ENCODE data around the gene ALAD. TPM values are rescaled to one million over a fixed set of nuclear protein-coding genes. Genes with fewer than 3 reads are reported as not detected.

The ALAD gene
- polyA plus RNA-seq, 1 donor (not counting 4 experiments of a cell fraction or from before 2014, with no cell fraction given): 9.3 TPM

DNA sequence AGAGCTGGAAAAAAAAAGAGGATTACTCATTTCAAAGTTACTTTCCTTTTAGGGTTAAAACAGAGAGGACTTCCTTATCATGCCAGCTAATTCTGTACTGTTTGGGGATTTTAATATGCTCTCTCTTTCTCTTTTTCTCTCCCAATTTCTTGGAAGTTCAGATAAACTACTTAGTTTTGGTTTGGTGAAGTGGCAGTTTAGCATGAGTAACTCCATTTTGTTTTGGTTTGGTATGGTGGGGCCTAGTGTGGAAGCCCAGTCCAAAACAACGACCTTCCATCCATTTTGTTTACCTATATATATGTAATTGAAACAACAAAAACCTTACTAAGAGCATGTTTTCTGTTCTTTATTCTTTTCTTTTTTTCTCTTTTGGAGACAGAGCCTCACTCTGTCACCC, 55.4 kb downstream of the ALAD start:
- Histone ChIP-seq H3K4me2 (ENCODE audit: control insufficient read depth, extremely low read depth, insufficient read depth, low read depth, low read length) (no peak overlapping the region), H3K9me3 (ENCODE audit: control insufficient read depth, low read depth, low read length) (no peaks in the 10 kb centered on the region), H3K9me1 (ENCODE audit: control insufficient read depth, extremely low read depth, insufficient read depth, low read length) (no peaks in the 10 kb centered on the region), H3K79me2 (ENCODE audit: control insufficient read depth, insufficient read depth, low read length) (no peaks in the 10 kb centered on the region), H3K9ac (ENCODE audit: control insufficient read depth, extremely low read depth, insufficient read depth, low read length) (no peak overlapping the region), H3K36me3 (ENCODE audit: control insufficient read depth in 2 of 2, extremely low read depth in 1 of 2, insufficient read depth in 2 of 2, low read length in 2 of 2) (no peaks in the 10 kb centered on the region), H3K27ac (ENCODE audit: control insufficient read depth, insufficient read depth, low read length) (no peak overlapping the region), H2AFZ (ENCODE audit: control insufficient read depth, low read length) (no peak overlapping the region), H3K27me3 (ENCODE audit: control insufficient read depth, extremely low read depth, insufficient read depth, low read length) (peaks cover 23% of the 10 kb centered on the region), H4K20me1 (ENCODE audit: control insufficient read depth, extremely low read depth, insufficient read depth, low read length) (no peaks in the 10 kb centered on the region), H3K4me3 (ENCODE audit: control insufficient read depth in 2 of 3, extremely low read depth in 1 of 3, insufficient read depth in 2 of 3, low read depth in 1 of 3, low read length in 3 of 3) (no peak overlapping the region), H3K4me1 (ENCODE audit: control insufficient read depth, extremely low read depth, insufficient read depth, low read length) (peaks cover 11% of the 10 kb centered on the region)
- TF ChIP-seq EZH2 (IDR thresholded peaks at IDR 0.05; ENCODE audit: low read length) (no peak), CTCF (optimal IDR thresholded peaks at IDR 0.05 in 1 of 3, IDR thresholded peaks at IDR 0.05 in 1 of 3, conservative IDR thresholded peaks at IDR 0.05 in 1 of 3; ENCODE audit: extremely low read depth in 1 of 3, insufficient read depth in 2 of 3, low read length in 3 of 3) (no peak)
- dilution Hi-C loops (cut with MboI; ENCODE audit: extremely low pct_ligation_motif_present, low sequenced_read_pairs): loop anchor here (10.0 kb wide), 1 partner anchor 59 kb away; the partner anchor contains the start of gene ALAD
- DNase-seq (ENCODE audit: low read depth, low spot score) (no peak), FAIRE-seq (no peak)

- Histone ChIP-seq H3K9me3 (ENCODE audit: control insufficient read depth, low read depth, low read length) (no peaks in the 10 kb centered on the region), H3K9ac (ENCODE audit: control insufficient read depth, extremely low read depth, insufficient read depth, low read length) (no peak overlapping the region), H3K4me2 (ENCODE audit: control insufficient read depth, extremely low read depth, insufficient read depth, low read depth, low read length) (no peak overlapping the region), H3K9me1 (ENCODE audit: control insufficient read depth, extremely low read depth, insufficient read depth, low read length) (no peaks in the 10 kb centered on the region), H2AFZ (ENCODE audit: control insufficient read depth, low read length) (no peak overlapping the region), H3K27ac (ENCODE audit: control insufficient read depth, insufficient read depth, low read length) (no peak overlapping the region), H4K20me1 (ENCODE audit: control insufficient read depth, extremely low read depth, insufficient read depth, low read length) (no peaks in the 10 kb centered on the region), H3K79me2 (ENCODE audit: control insufficient read depth, insufficient read depth, low read length) (no peaks in the 10 kb centered on the region), H3K4me3 (ENCODE audit: control insufficient read depth in 2 of 3, extremely low read depth in 1 of 3, insufficient read depth in 2 of 3, low read depth in 1 of 3, low read length in 3 of 3) (no peak overlapping the region), H3K27me3 (ENCODE audit: control insufficient read depth, extremely low read depth, insufficient read depth, low read length) (peaks cover 18% of the 10 kb centered on the region), H3K4me1 (ENCODE audit: control insufficient read depth, extremely low read depth, insufficient read depth, low read length) (peaks cover 14% of the 10 kb centered on the region), H3K36me3 (ENCODE audit: control insufficient read depth in 2 of 2, extremely low read depth in 1 of 2, insufficient read depth in 2 of 2, low read length in 2 of 2) (no peaks in the 10 kb centered on the region)
- no peak for FAIRE-seq
- no peak for DNase-seq (ENCODE audit: low read depth, low spot score)
- TF ChIP-seq EZH2 (IDR thresholded peaks at IDR 0.05; ENCODE audit: low read length) (no peak), CTCF (optimal IDR thresholded peaks at IDR 0.05 in 1 of 3, IDR thresholded peaks at IDR 0.05 in 1 of 3, conservative IDR thresholded peaks at IDR 0.05 in 1 of 3; ENCODE audit: extremely low read depth in 1 of 3, insufficient read depth in 2 of 3, low read length in 3 of 3) (no peak)
- dilution Hi-C loops (cut with MboI; ENCODE audit: extremely low pct_ligation_motif_present, low sequenced_read_pairs): loop anchor here (10.0 kb wide), 1 partner anchor 60 kb away; the partner anchor contains the start of gene ALAD
Measured at GRCh38 chr9:113345190-113345589, 55.9 kb downstream of the ALAD start.
